H1 (cell line): ENCODE results near the gene MBNL2. TPM values are rescaled to one million over a fixed set of nuclear protein-coding genes. Genes with fewer than 3 reads are reported as not detected.
"Not testable (repeated sequence)": the region's sequence is repeated elsewhere in the genome, so short reads cannot be mapped to it uniquely, and the experiment has no call there.

ENCODE experiments used
- CTCF ChIA-PET: fragments of 300-600 bp; sonication (Branson Sonifier 250); formaldehyde crosslinking; loops from one replicate; lab custom pipeline; 2021; ENCODE audit not compliant: partially characterized antibody; lab: Charles Lee
- POLR2A ChIA-PET: fragments of 300-600 bp; sonication (Branson Sonifier 250); formaldehyde crosslinking; loops from one replicate; lab custom pipeline; 2021; ENCODE audit warnings: inconsistent platforms; ENCODE audit not compliant: partially characterized antibody; lab: Charles Lee
- DNase-seq, 2 experiments: peaks; one replicate each; pipeline versions ENCODE4 v3.0.0 to v3.0.0-alpha.2; 2010 to 2022; ENCODE audit warnings: low spot score in 2 of 2, low read depth in 1 of 2, mixed read lengths in 1 of 2
- FAIRE-seq: peaks from 2 replicates; lab custom pipeline; 2011; peaks lifted over from hg19 to GRCh38; lab: Jason Lieb, UNC
- H2AFZ ChIP-seq: 2 replicates; pipeline ENCODE4 v1.8.1; 2012; ENCODE audit warnings: low read length, inconsistent platforms
- H2AK5ac ChIP-seq: 2 replicates; pipeline ENCODE4 v1.6.1; 2013; ENCODE audit warnings: low read depth, low read length
- H2BK120ac ChIP-seq: replicated peaks from 2 replicates; pipeline ENCODE3; 2013; ENCODE audit warnings: low read depth, low read length, inconsistent platforms
- H2BK12ac ChIP-seq: 2 replicates; pipeline ENCODE4 v1.6.1; 2013; ENCODE audit warnings: low read depth, low read length
- H2BK15ac ChIP-seq: 2 replicates; pipeline ENCODE4 v1.6.1; 2013; ENCODE audit warnings: low read length
- H2BK20ac ChIP-seq: 2 replicates; pipeline ENCODE4 v1.6.1; 2013; ENCODE audit warnings: low read length
- H2BK5ac ChIP-seq: 2 replicates; pipeline ENCODE4 v1.6.1; 2013; ENCODE audit warnings: low read depth, low read length
- H3K14ac ChIP-seq: 2 replicates; pipeline ENCODE4 v1.6.1; 2013; ENCODE audit warnings: inconsistent platforms; ENCODE audit not compliant: insufficient read length
- H3K18ac ChIP-seq: 2 replicates; pipeline ENCODE4 v1.6.1; 2013; ENCODE audit warnings: low read length; ENCODE audit errors: extremely low read depth
- H3K23ac ChIP-seq: 2 replicates; pipeline ENCODE4 v1.6.1; 2013; ENCODE audit warnings: inconsistent platforms; ENCODE audit not compliant: insufficient read length
- H3K23me2 ChIP-seq: 2 replicates; pipeline ENCODE4 v1.6.1; 2013; ENCODE audit warnings: low read depth, low read length
- H3K27ac ChIP-seq: 2 replicates; pipeline ENCODE4 v1.6.1; 2011; ENCODE audit warnings: low read depth, low read length, inconsistent platforms
- H3K27me3 ChIP-seq, 4 experiments: replicated peaks in 1 of 4; 1 replicate in 1 of 4; 2 replicates in 3 of 4; pipeline versions ENCODE4 v1.6.1 to v1.8.1; 2011 to 2013; ENCODE audit warnings: low read length in 3 of 4, mild to moderate bottlenecking in 3 of 4, inconsistent platforms in 2 of 4, mixed read lengths in 2 of 4, moderate library complexity in 1 of 4; ENCODE audit not compliant: control insufficient read depth in 3 of 4, insufficient read depth in 3 of 4; ENCODE audit errors: extremely low read depth in 1 of 4
- H3K36me3 ChIP-seq, 4 experiments: 2 replicates each; pipeline versions ENCODE4 v1.6.1 to v1.8.1; 2011 to 2013; ENCODE audit warnings: mild to moderate bottlenecking in 4 of 4, low read length in 3 of 4, moderate library complexity in 2 of 4, control low read depth in 1 of 4, inconsistent platforms in 1 of 4; ENCODE audit not compliant: insufficient read depth in 4 of 4, control insufficient read depth in 2 of 4
- H3K4ac ChIP-seq: replicated peaks from 2 replicates; pipeline ENCODE3; 2013; ENCODE audit warnings: low read length, low read depth, mixed read lengths, inconsistent platforms; ENCODE audit not compliant: insufficient read length
- H3K4me1 ChIP-seq, 4 experiments: replicated peaks in 1 of 4; 1 replicate in 1 of 4; 2 replicates in 3 of 4; pipeline versions ENCODE4 v1.6.1 to v1.8.1; 2011 to 2013; ENCODE audit warnings: low read length in 3 of 4, inconsistent platforms in 2 of 4, mixed read lengths in 1 of 4; ENCODE audit not compliant: insufficient read depth in 4 of 4, control insufficient read depth in 3 of 4
- H3K4me2 ChIP-seq, 2 experiments: 2 replicates each; pipeline versions ENCODE4 v1.6.1 to v1.8.1; 2011 to 2013; ENCODE audit warnings: low read depth in 2 of 2, low read length in 2 of 2, control low read depth in 1 of 2, inconsistent platforms in 1 of 2, mild to moderate bottlenecking in 1 of 2; ENCODE audit not compliant: insufficient read depth in 1 of 2
- H3K4me3 ChIP-seq, 4 experiments: fragments of 200-600, 300-600 bp in 1 of 4; sonication (generic), shearing (Covaris generic), sonication (Bioruptor Twin) in 1 of 4; 2 replicates each; pipeline versions ENCODE4 v1.5.1 to v1.8.1; 2011 to 2016; ENCODE audit warnings: low read length in 4 of 4, low read depth in 3 of 4, control low read depth in 2 of 4, inconsistent platforms in 2 of 4, mild to moderate bottlenecking in 2 of 4, mixed read lengths in 1 of 4, moderate library complexity in 1 of 4; ENCODE audit not compliant: insufficient read depth in 2 of 4; ENCODE audit errors: extremely low read depth in 1 of 4
- H3K56ac ChIP-seq: replicated peaks from 2 replicates; pipeline ENCODE3; 2013; ENCODE audit warnings: low read depth, mild to moderate bottlenecking, mixed read lengths, low read length, inconsistent platforms; ENCODE audit not compliant: insufficient read length
- H3K79me1 ChIP-seq: 2 replicates; pipeline ENCODE4 v1.6.1; 2013; ENCODE audit warnings: low read depth, low read length, control low read depth
- H3K79me2 ChIP-seq, 2 experiments: 2 replicates each; pipeline versions ENCODE4 v1.6.1 to v1.8.1; 2012 to 2013; ENCODE audit warnings: low read length in 2 of 2, mild to moderate bottlenecking in 2 of 2, inconsistent platforms in 1 of 2; ENCODE audit not compliant: insufficient read depth in 2 of 2, control insufficient read depth in 1 of 2
- H3K9ac ChIP-seq, 4 experiments: replicated peaks in 1 of 4; 1 replicate in 1 of 4; 2 replicates in 3 of 4; pipeline versions ENCODE4 v1.6.1 to v1.8.1; 2011 to 2013; ENCODE audit warnings: low read depth in 3 of 4, low read length in 3 of 4, control low read depth in 2 of 4, mild to moderate bottlenecking in 2 of 4, moderate library complexity in 2 of 4, inconsistent platforms in 1 of 4; ENCODE audit errors: extremely low read depth in 1 of 4
- H3K9me3 ChIP-seq, 2 experiments: 2 replicates each; pipeline versions ENCODE4 v1.6.1 to v1.8.1; 2012 to 2013; ENCODE audit warnings: mild to moderate bottlenecking in 2 of 2, moderate library complexity in 2 of 2, control low read depth in 1 of 2, inconsistent platforms in 1 of 2, low read depth in 1 of 2, low read length in 1 of 2, mixed read lengths in 1 of 2; ENCODE audit not compliant: insufficient read depth in 2 of 2
- H4K20me1 ChIP-seq, 2 experiments: replicated peaks in 1 of 2; 2 replicates each; pipeline versions ENCODE3 to v1.8.1; 2011 to 2013; ENCODE audit warnings: inconsistent platforms in 2 of 2, low read length in 2 of 2, mild to moderate bottlenecking in 1 of 2; ENCODE audit not compliant: insufficient read depth in 2 of 2, control insufficient read depth in 1 of 2
- H4K5ac ChIP-seq: 2 replicates; pipeline ENCODE4 v1.6.1; 2013; ENCODE audit warnings: low read length, low read depth, mixed read lengths, inconsistent platforms; ENCODE audit not compliant: insufficient read length
- H4K8ac ChIP-seq: 2 replicates; pipeline ENCODE4 v1.8.0; 2013; ENCODE audit warnings: mild to moderate bottlenecking, moderate library complexity, low read length, inconsistent platforms; ENCODE audit not compliant: insufficient read depth; ENCODE audit errors: extremely low read depth
- H4K91ac ChIP-seq: replicated peaks from 2 replicates; pipeline ENCODE3; 2013; ENCODE audit warnings: low read length, mixed read lengths, inconsistent platforms; ENCODE audit not compliant: insufficient read length
- BACH1 ChIP-seq: IDR thresholded peaks from 2 replicates; pipeline ENCODE4 v1.6.1; 2012; ENCODE audit warnings: low read length, improper control_type of control experiment
- EGR1 ChIP-seq: IDR thresholded peaks from 2 replicates; pipeline ENCODE4 v1.6.1; 2011; ENCODE audit warnings: low read depth, low read length, borderline replicate concordance
- KDM5A ChIP-seq: fragments of 200-600 bp; IDR thresholded peaks from 2 replicates; pipeline ENCODE4 v1.7.1; 2012; ENCODE audit warnings: mild to moderate bottlenecking, low read length, inconsistent platforms, mixed read lengths
- POLR2A ChIP-seq, 2 experiments: IDR thresholded peaks; 1 replicate in 1 of 2; 2 replicates in 1 of 2; pipeline ENCODE4 v1.6.1; 2011; ENCODE audit warnings: low read depth in 2 of 2, low read length in 2 of 2, mild to moderate bottlenecking in 2 of 2; ENCODE audit errors: control extremely low read depth in 1 of 2
- POU5F1 ChIP-seq: IDR thresholded peaks from 2 replicates; pipeline ENCODE4 v1.6.1; 2011; ENCODE audit warnings: low read depth, mild to moderate bottlenecking, low read length, moderate library complexity
- RNF2 ChIP-seq: fragments of 200-900, 300-1000 bp; sonication (generic); IDR thresholded peaks from 2 replicates; pipeline ENCODE4 v1.7.1; 2016; ENCODE audit warnings: borderline replicate concordance, low read depth, mild to moderate bottlenecking, antibody characterized with exemption, low read length; ENCODE audit not compliant: poor library complexity, severe bottlenecking; ENCODE audit errors: missing control alignments
- SP2 ChIP-seq: IDR thresholded peaks from 2 replicates; pipeline ENCODE4 v1.6.1; 2012; ENCODE audit warnings: mild to moderate bottlenecking, low read length, inconsistent platforms
- TAF7 ChIP-seq: optimal IDR thresholded peaks from 2 replicates; pipeline ENCODE3; 2011; ENCODE audit warnings: low read depth, mild to moderate bottlenecking, inconsistent platforms, low read length, moderate library complexity, borderline replicate concordance
- ZNF274 ChIP-seq: IDR thresholded peaks from 2 replicates; pipeline ENCODE4 v1.7.0; 2012; ENCODE audit warnings: low read length, borderline replicate concordance; ENCODE audit errors: extremely low read depth
- WGBS, 2 experiments: shearing (Covaris generic) in 1 of 2; methylation state at CpG; one replicate each; pipeline versions ENCODE4 v1.1.6 to v1.1.7; 2013 to 2015; ENCODE audit warnings: low lambda C conversion rate in 2 of 2, mixed read lengths in 2 of 2, inconsistent platforms in 1 of 2, low coverage in 1 of 2, missing lambda C conversion rate in 1 of 2; ENCODE audit not compliant: insufficient replicate concordance in 2 of 2, insufficient coverage in 1 of 2, insufficient read length in 1 of 2; ENCODE audit errors: extremely low coverage in 1 of 2, missing lambda C conversion rate in 1 of 2; 5-methylcytosine and 5-hydroxymethylcytosine counted together
- polyA plus RNA-seq, 7 experiments: library from polyadenylated mRNA; depleted of rRNA in 3 of 7; stranded (reverse) in 5 of 7; unstranded in 2 of 7; fragments of >200 nt in 5 of 7; fragments of 200-250 nt in 2 of 7; gene quantifications; 1 replicate in 5 of 7; 2 replicates in 1 of 7; 4 replicates in 1 of 7; pipeline versions ENCODE4 v1.2.1 to v1.2.3, GENCODE V29; 2011 to 2013; ENCODE audit warnings: missing spikeins in 2 of 7, mixed read lengths in 2 of 7
- total RNA-seq: library from RNA; stranded (reverse); fragmentation: NEBNext Ultra II Directional; extraction: Animal tissue kit (Norgen Biotek cat#: 25700); gene quantifications from 2 replicates; pipeline ENCODE4 v1.2.1, GENCODE V29; 2021

The MBNL2 gene
- total and polyA plus RNA-seq, 2 of the 8 experiments (the other 6 are each of a cell fraction or from before 2014, with no cell fraction given), result 1.0 to 2.6 TPM

DNA sequence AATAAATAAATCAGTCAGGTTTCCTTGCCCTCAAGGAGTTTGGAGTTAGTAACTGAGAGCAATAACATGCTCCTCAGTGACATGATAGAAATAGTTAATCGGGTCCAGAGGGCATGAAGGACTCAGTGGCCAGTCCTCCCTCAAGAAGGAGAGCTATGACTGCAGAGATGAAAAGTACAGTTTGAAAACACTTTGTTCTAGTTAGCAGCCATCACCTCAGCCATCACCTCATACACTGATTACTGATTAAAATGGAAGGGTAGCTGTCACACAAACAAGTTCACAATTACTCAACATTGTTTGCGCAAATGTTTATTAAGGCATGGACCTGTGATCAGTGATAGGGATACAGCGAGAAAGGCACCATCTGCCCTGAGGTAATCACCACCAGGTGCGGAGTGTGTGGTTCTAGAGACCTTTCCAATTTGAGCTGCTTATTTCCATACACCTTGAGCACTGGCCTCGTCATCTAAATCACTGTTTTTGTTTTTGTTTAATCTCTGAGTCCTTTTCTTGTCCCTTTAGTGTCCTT lies 126.5 kb downstream of the MBNL2 start (continued):
- TF ChIP-seq TAF7, result no peak
- no peak for TF ChIP-seq ZNF274
- no peak for TF ChIP-seq POLR2A (IDR thresholded peaks at IDR 0.05; ENCODE audit: control extremely low read depth in 1 of 2, low read depth in 2 of 2, low read length in 2 of 2)
- no peak for TF ChIP-seq RNF2
- TF ChIP-seq POU5F1, result no peak
- no peak for TF ChIP-seq KDM5A
- TF ChIP-seq EGR1, result no peak
- no peak for TF ChIP-seq SP2
- no peak for TF ChIP-seq BACH1

GRCh38 chr13:97352012-97352411 lies 129.9 kb downstream of the MBNL2 start:
- H3K4ac ChIP-seq, FAIRE-seq, H3K9me3 ChIP-seq, H2BK15ac ChIP-seq, H4K20me1 ChIP-seq, H3K36me3 ChIP-seq, H3K14ac ChIP-seq, H2BK20ac ChIP-seq, H2BK5ac ChIP-seq, H3K4me3 ChIP-seq, H3K9ac ChIP-seq, H2BK120ac ChIP-seq, H3K79me2 ChIP-seq, H3K79me1 ChIP-seq, H3K56ac ChIP-seq, H3K23me2 ChIP-seq, POLR2A ChIA-PET, H3K4me1 ChIP-seq, H2AK5ac ChIP-seq, H4K91ac ChIP-seq, H4K8ac ChIP-seq, H3K4me2 ChIP-seq, H3K18ac ChIP-seq, H4K5ac ChIP-seq, H2BK12ac ChIP-seq, H3K27ac ChIP-seq, H3K23ac ChIP-seq, DNase-seq, H3K27me3 ChIP-seq, H2AFZ ChIP-seq: not testable (repeated sequence)
- CTCF ChIA-PET, result interaction anchor here (1.0 to 1.5 kb wide), 6 partner anchors 8 to 241 kb away, joined by 3 to 7 read pairs (median 4); no protein-coding TSS in a partner anchor
- 86% methylated on average over 1 of the region's 1 CpG; no CpG with 5 or more reads in 1 of the 2 experiments for WGBS, 2 experiments
